C4-2B (cell line): ENCODE results near the gene UEVLD.

Source experiments
- H3K27ac ChIP-seq: fragments of 450-650 bp; 2 replicates; pipeline ENCODE4 v1.5.1; 2017
- CTCF ChIP-seq: fragments of 450-650 bp; conservative IDR thresholded peaks from 2 replicates; pipeline ENCODE4 v1.5.1; 2017; ENCODE audit warnings: mild to moderate bottlenecking
- ZFX ChIP-seq: fragments of 450-650 bp; IDR thresholded peaks from 2 replicates; pipeline ENCODE4 v1.6.1; 2017

UEVLD gene

DNA sequence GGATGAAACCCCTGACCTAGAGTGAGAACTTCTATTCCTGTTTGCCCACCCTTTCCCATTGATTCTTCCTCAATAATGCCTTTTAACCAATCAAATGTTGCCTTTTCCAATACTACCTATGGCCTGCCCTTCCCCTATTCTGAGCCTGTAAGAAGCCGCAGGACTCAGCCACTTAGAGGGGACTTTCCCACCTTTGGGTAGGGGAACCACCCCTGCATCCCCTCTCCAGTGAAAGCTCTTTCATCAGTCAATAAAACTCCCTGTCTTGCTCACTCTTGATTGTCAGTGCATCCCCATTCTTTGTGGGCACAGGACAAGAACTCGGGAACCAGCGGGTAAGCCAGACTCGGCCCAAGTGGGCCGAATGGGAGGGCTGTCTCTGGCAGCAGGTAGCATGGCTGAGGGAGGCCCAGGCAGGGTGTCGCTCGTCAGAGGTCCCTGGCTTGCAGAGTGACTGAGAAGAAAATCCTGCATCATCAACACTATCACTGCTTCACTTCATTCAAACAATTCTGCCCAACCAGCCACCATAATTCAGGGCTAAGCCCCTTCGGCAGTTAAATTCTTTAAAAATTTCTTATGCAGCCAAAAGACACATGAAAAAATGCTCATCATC, 102.5 kb downstream of the UEVLD start:
- no peak overlapping the region for H3K27ac ChIP-seq
- no peak for TF ChIP-seq ZFX
- no peak for TF ChIP-seq CTCF
